Measurements from ENCODE around the gene MCHR2.

MCHR2 gene

DNA sequence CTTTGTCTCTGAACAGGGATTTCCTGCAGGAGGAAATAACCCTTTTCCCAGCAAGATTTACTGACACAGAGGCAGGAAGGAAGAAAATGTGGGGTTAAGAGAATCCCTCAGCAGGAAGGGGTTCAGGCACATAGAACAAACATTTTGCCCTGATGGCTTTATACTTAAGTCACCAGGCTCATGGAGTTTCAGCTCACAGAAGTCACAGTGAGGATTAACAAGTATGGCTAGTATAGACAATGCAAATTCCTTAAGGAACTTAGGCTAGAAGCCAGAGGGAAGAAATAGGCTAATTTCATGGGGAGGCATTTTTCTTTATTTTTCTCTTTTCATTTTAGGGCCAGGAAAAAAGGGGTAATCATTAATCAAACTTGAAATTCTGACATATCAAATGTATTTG, 50.2 kb downstream of the MCHR2 start:
- Histone ChIP-seq H3K4me3 (no peak overlapping the region), H3K27ac (no peak overlapping the region), H3K9ac (ENCODE audit: insufficient read length) (peak overlapping the region; percentile 5), H3K36me3 (ENCODE audit: insufficient read depth, low read length) (no peaks in the 10 kb centered on the region), H3K9me3 (ENCODE audit: low read depth, low read length) (no peaks in the 10 kb centered on the region)
- TF ChIP-seq POLR2AphosphoS5 (IDR thresholded peaks at IDR 0.05; ENCODE audit: borderline replicate concordance, low read depth, low read length) (no peak), EZH2 (IDR thresholded peaks at IDR 0.05) (no peak), FOXP2 (optimal IDR thresholded peaks at IDR 0.05; ENCODE audit: control extremely low read depth, extremely low read length, insufficient read depth) (no peak)
- DNase-seq (ENCODE audit: low read depth, low spot score), result no peak

DNA sequence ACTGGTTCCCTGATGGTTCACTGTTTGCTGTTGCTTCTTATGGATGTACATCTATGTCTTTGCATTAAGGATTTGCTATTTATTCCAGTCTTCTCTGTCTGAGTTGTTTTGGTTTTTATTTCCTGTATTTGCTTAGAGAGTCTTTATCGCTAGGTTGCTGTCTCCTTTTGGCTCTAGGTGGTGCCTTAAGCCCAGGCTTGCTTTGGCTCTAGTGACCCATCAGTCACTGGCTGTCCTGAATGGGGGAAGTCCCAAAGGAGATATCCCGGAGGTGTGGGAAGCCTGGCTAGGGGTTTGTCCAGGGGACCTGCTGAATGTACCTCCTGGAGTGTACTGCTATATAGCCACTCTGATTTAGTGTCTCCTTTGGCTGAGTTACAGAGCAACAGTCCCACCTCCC, 53.4 kb downstream of the MCHR2 start:
- no peak for TF ChIP-seq FOXP2 (optimal IDR thresholded peaks at IDR 0.05; ENCODE audit: control extremely low read depth, extremely low read length, insufficient read depth)
- no peak for TF ChIP-seq POLR2AphosphoS5 (IDR thresholded peaks at IDR 0.05; ENCODE audit: borderline replicate concordance, low read depth, low read length)
- TF ChIP-seq EZH2 (IDR thresholded peaks at IDR 0.05), result no peak
- DNase-seq (ENCODE audit: low read depth, low spot score), result no peak
- no peaks in the 10 kb centered on the region for H3K36me3 ChIP-seq (ENCODE audit: insufficient read depth, low read length)
- H3K9me3 ChIP-seq (ENCODE audit: low read depth, low read length), result no peaks in the 10 kb centered on the region
- no peak overlapping the region for H3K27ac ChIP-seq
- no peak overlapping the region for H3K9ac ChIP-seq (ENCODE audit: insufficient read length)
- no peak overlapping the region for H3K4me3 ChIP-seq

- Histone ChIP-seq H3K27ac (no peak overlapping the region), H3K36me3 (ENCODE audit: insufficient read depth, low read length) (no peaks in the 10 kb centered on the region), H3K9ac (ENCODE audit: insufficient read length) (no peak overlapping the region), H3K4me3 (no peak overlapping the region), H3K9me3 (ENCODE audit: low read depth, low read length) (no peaks in the 10 kb centered on the region)
- TF ChIP-seq POLR2AphosphoS5 (IDR thresholded peaks at IDR 0.05; ENCODE audit: borderline replicate concordance, low read depth, low read length), result no peak
- TF ChIP-seq EZH2 (IDR thresholded peaks at IDR 0.05), result no peak
- TF ChIP-seq FOXP2 (optimal IDR thresholded peaks at IDR 0.05; ENCODE audit: control extremely low read depth, extremely low read length, insufficient read depth), result no peak
- no peak for DNase-seq (ENCODE audit: low read depth, low spot score)
Measured at GRCh38 chr6:99933129-99933528, 60.9 kb downstream of the MCHR2 start.

GRCh38 chr6:99912657-99913056, 81.4 kb downstream of the MCHR2 start:
- no peaks in the 10 kb centered on the region for H3K36me3 ChIP-seq (ENCODE audit: insufficient read depth, low read length)
- H3K9ac ChIP-seq (ENCODE audit: insufficient read length), result no peak overlapping the region
- TF ChIP-seq FOXP2 (optimal IDR thresholded peaks at IDR 0.05; ENCODE audit: control extremely low read depth, extremely low read length, insufficient read depth) (no peak), EZH2 (IDR thresholded peaks at IDR 0.05) (no peak), POLR2AphosphoS5 (IDR thresholded peaks at IDR 0.05; ENCODE audit: borderline replicate concordance, low read depth, low read length) (no peak)
- DNase-seq (ENCODE audit: low read depth, low spot score), result no peak
- no peak overlapping the region for H3K4me3 ChIP-seq
- H3K9me3 ChIP-seq (ENCODE audit: low read depth, low read length), result no peaks in the 10 kb centered on the region
- H3K27ac ChIP-seq, result no peak overlapping the region

- Histone ChIP-seq H3K9me3 (ENCODE audit: low read depth, low read length) (no peaks in the 10 kb centered on the region), H3K9ac (ENCODE audit: insufficient read length) (no peak overlapping the region), H3K36me3 (ENCODE audit: insufficient read depth, low read length) (no peaks in the 10 kb centered on the region), H3K4me3 (no peak overlapping the region), H3K27ac (no peak overlapping the region)
- TF ChIP-seq EZH2 (IDR thresholded peaks at IDR 0.05) (no peak), FOXP2 (optimal IDR thresholded peaks at IDR 0.05; ENCODE audit: control extremely low read depth, extremely low read length, insufficient read depth) (no peak), POLR2AphosphoS5 (IDR thresholded peaks at IDR 0.05; ENCODE audit: borderline replicate concordance, low read depth, low read length) (no peak)
- peak; percentile 42 for DNase-seq (ENCODE audit: low read depth, low spot score)
Measured at GRCh38 chr6:99905209-99906106, 88.6 kb downstream of the MCHR2 start.

DNA sequence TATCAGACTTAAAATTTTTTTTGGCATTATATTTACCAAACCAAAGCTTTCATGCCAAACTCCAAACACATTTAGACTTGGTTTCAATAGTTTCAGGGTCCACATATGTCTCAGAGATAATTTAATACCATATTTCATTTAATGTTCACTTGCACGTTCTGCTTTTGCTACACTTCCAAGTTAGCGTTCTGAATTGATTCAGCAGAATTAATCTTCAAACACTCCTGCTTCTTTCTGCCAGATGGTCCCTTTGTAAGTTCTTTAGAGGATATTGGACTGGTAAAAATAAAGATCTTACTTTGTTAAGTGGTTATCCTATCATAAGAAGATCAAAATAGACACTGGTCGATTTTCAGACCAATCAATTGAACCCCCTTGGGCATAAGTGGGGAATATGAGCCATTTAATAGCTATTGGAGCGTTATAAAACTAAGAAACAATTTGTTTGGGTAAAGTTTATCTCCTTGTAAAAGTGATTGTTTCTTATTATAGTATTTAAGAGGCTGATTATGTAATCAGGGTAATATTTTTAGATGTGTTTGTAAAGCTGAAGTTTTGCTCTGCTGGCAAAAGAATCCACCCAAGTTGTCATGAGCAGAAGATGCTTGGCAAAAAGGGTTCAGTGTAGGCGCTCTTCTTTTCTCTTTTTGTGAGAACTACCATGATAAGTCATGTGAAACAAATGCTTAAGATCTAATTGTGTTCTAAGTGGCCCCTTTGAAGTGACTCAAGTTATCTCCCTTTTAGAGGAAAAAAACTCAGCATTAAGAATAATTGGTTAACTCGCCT, 92.2 kb downstream of the MCHR2 start:
- H3K27ac ChIP-seq, result no peak overlapping the region
- no peak overlapping the region for H3K9ac ChIP-seq (ENCODE audit: insufficient read length)
- no peak for TF ChIP-seq FOXP2 (optimal IDR thresholded peaks at IDR 0.05; ENCODE audit: control extremely low read depth, extremely low read length, insufficient read depth)
- TF ChIP-seq POLR2AphosphoS5 (IDR thresholded peaks at IDR 0.05; ENCODE audit: borderline replicate concordance, low read depth, low read length), result no peak
- TF ChIP-seq EZH2 (IDR thresholded peaks at IDR 0.05), result no peak
- H3K4me3 ChIP-seq, result no peak overlapping the region
- H3K9me3 ChIP-seq (ENCODE audit: low read depth, low read length), result no peaks in the 10 kb centered on the region
- H3K36me3 ChIP-seq (ENCODE audit: insufficient read depth, low read length), result no peaks in the 10 kb centered on the region
- no peak for DNase-seq (ENCODE audit: low read depth, low spot score)

DNA sequence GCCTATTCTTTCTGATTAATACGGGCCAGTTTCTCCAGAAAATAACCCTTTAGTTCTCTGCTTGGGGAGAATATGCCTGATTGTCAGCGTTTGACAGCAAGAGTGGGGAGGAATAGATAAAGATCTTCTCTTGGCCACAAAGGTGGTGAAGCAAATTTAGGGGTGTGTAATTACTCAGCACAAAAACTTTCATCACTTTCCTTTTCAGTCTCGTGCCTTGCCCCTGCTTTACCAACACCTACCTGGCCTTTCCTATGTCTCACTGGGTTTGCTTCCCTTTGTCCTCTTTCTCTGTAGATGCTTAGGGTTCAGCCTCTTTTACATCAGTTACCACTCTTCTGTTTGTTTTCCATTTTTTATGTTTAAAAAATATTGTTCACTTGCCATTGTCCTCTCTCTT, 99.2 kb downstream of the MCHR2 start:
- no peak for DNase-seq (ENCODE audit: low read depth, low spot score)
- Histone ChIP-seq H3K36me3 (ENCODE audit: insufficient read depth, low read length) (no peaks in the 10 kb centered on the region), H3K9me3 (ENCODE audit: low read depth, low read length) (no peaks in the 10 kb centered on the region), H3K9ac (ENCODE audit: insufficient read length) (no peak overlapping the region), H3K4me3 (no peak overlapping the region), H3K27ac (no peak overlapping the region)
- TF ChIP-seq POLR2AphosphoS5 (IDR thresholded peaks at IDR 0.05; ENCODE audit: borderline replicate concordance, low read depth, low read length), result no peak
- no peak for TF ChIP-seq FOXP2 (optimal IDR thresholded peaks at IDR 0.05; ENCODE audit: control extremely low read depth, extremely low read length, insufficient read depth)
- TF ChIP-seq EZH2 (IDR thresholded peaks at IDR 0.05), result no peak

GRCh38 chr6:99887066-99887465, 107.0 kb downstream of the MCHR2 start:
- Histone ChIP-seq H3K4me3 (no peak overlapping the region), H3K9ac (ENCODE audit: insufficient read length) (no peak overlapping the region), H3K9me3 (ENCODE audit: low read depth, low read length) (no peaks in the 10 kb centered on the region), H3K27ac (no peak overlapping the region), H3K36me3 (ENCODE audit: insufficient read depth, low read length) (no peaks in the 10 kb centered on the region)
- DNase-seq (ENCODE audit: low read depth, low spot score), result no peak
- TF ChIP-seq EZH2 (IDR thresholded peaks at IDR 0.05) (no peak), POLR2AphosphoS5 (IDR thresholded peaks at IDR 0.05; ENCODE audit: borderline replicate concordance, low read depth, low read length) (no peak), FOXP2 (optimal IDR thresholded peaks at IDR 0.05; ENCODE audit: control extremely low read depth, extremely low read length, insufficient read depth) (no peak)

Measured in SK-N-MC (cell line).